ENCODE measurements around the gene NEK1. TPM values are rescaled to one million over a fixed set of nuclear protein-coding genes. Genes with fewer than 3 reads are reported as not detected.
A peak's percentile ranks its signal among the peaks of the same experiment; 100 is the strongest.

The NEK1 gene
- total and polyA plus RNA-seq, 2 of the 13 experiments (the other 11 are each of a cell fraction or from before 2014, with no cell fraction given): 2.9 to 5.4 TPM

DNA sequence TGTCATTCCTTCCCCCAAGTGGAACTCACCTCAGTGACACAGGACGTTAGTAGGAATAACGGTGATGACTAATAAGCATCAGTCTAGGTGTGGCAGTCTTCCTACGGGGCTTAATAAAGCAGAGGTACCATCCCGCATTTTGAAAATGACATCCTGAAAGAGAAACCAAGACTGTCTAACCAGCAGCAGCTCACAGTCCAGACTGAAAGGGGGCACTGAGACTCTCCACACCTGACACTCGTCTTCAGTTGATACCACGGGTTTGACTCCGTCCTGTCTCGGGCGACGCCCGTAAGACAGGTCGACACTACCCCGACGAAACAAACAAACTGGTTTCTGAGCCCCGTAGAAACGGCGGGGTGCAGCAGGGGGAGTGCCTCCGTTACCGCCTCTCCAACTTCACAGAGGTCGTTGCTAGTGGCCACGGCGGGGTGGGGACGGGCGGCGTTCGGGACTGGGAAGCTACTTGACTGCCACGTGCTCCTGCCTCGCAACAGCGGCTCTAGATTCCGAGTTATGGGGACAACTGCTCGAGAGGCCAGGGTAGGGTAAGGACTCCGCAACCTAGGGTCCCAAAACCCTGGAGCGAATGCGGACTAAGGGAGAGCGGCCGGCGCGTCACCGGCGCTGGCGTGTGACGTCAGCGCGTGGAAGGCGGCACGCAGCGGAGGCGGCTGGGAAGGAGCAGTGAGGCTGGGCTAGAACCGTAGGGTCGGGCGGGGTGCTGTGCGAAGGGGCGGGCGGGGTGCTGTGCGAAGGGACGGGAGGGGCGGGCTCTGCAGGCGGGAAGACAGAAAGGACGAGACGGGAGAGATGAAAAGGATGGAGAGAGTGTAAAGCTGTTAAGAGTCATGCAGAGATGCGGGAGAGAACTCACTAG lies at the start of gene NEK1 (continued):
- TF ChIP-seq SAP130 (CRISPR knock-in tag; IDR thresholded peaks at IDR 0.05; ENCODE audit: low read depth): peak; percentile 89
- 0 out of 2 replicates have a peak, but pooled peaks have one; percentile 28 for TF ChIP-seq ZKSCAN5 (CRISPR knock-in tag; IDR thresholded peaks at IDR 0.05)
- TF ChIP-seq KLF15 (CRISPR knock-in tag; IDR thresholded peaks at IDR 0.05; ENCODE audit: borderline replicate concordance): 0 out of 2 replicates have a peak, but pooled peaks have one; percentile 46
- TF ChIP-seq ZNF777 (CRISPR knock-in tag; IDR thresholded peaks at IDR 0.05): peak; percentile 88
- TF ChIP-seq NR2F1 (CRISPR knock-in tag; IDR thresholded peaks at IDR 0.05): no peak
- TF ChIP-seq, protein P1, sequence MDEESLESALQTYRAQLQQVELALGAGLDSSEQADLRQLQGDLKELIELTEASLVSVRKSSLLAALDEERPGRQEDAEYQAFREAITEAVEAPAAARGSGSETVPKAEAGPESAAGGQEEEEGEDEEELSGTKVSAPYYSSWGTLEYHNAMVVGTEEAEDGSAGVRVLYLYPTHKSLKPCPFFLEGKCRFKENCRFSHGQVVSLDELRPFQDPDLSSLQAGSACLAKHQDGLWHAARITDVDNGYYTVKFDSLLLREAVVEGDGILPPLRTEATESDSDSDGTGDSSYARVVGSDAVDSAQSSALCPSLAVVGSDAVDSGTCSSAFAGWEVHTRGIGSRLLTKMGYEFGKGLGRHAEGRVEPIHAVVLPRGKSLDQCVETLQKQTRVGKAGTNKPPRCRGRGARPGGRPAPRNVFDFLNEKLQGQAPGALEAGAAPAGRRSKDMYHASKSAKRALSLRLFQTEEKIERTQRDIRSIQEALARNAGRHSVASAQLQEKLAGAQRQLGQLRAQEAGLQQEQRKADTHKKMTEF (CRISPR knock-in tag; IDR thresholded peaks at IDR 0.05): peak; percentile 38; the same call in 1 of the 2 replicates
- TF ChIP-seq, protein P2, sequence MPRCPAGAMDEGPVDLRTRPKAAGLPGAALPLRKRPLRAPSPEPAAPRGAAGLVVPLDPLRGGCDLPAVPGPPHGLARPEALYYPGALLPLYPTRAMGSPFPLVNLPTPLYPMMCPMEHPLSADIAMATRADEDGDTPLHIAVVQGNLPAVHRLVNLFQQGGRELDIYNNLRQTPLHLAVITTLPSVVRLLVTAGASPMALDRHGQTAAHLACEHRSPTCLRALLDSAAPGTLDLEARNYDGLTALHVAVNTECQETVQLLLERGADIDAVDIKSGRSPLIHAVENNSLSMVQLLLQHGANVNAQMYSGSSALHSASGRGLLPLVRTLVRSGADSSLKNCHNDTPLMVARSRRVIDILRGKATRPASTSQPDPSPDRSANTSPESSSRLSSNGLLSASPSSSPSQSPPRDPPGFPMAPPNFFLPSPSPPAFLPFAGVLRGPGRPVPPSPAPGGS (CRISPR knock-in tag; IDR thresholded peaks at IDR 0.05): no peak
- peak; percentile 34; the same call in 1 of the 2 replicates for TF ChIP-seq ZNF784 (CRISPR knock-in tag; IDR thresholded peaks at IDR 0.05; ENCODE audit: borderline replicate concordance)
- TF ChIP-seq ZNF333 (CRISPR knock-in tag; IDR thresholded peaks at IDR 0.05; ENCODE audit: borderline replicate concordance): no peak
- no peak; the same call in 1 of the 2 replicates for TF ChIP-seq ZNF619 (CRISPR knock-in tag; IDR thresholded peaks at IDR 0.05)
- no peak for TF ChIP-seq TFAP4 (IDR thresholded peaks at IDR 0.05; ENCODE audit: borderline replicate concordance, low read depth)
- TF ChIP-seq TRIM22 (IDR thresholded peaks at IDR 0.05): no peak
- no peak for TF ChIP-seq ZNF773 (CRISPR knock-in tag; IDR thresholded peaks at IDR 0.05; ENCODE audit: borderline replicate concordance)
- no peak for TF ChIP-seq ZNF75D (CRISPR knock-in tag; IDR thresholded peaks at IDR 0.05; ENCODE audit: borderline replicate concordance)
- 0 out of 2 replicates have a peak, but pooled peaks have one; percentile 25 for TF ChIP-seq THAP7 (CRISPR knock-in tag; IDR thresholded peaks at IDR 0.05)
- no peak for TF ChIP-seq KLF11 (CRISPR knock-in tag; IDR thresholded peaks at IDR 0.05)
- TF ChIP-seq ZFYVE20 (CRISPR knock-in tag; IDR thresholded peaks at IDR 0.05; ENCODE audit: borderline replicate concordance, low read depth): no peak
- no peak for TF ChIP-seq ZNF850 (CRISPR knock-in tag; conservative IDR thresholded peaks at IDR 0.05)
- no peak for TF ChIP-seq ZNF589 (CRISPR knock-in tag; conservative IDR thresholded peaks at IDR 0.05)
- TF ChIP-seq NAIF1 (CRISPR knock-in tag; IDR thresholded peaks at IDR 0.05; ENCODE audit: borderline replicate concordance): peak; percentile 76
- no peak for TF ChIP-seq SIX1 (CRISPR knock-in tag; IDR thresholded peaks at IDR 0.05; ENCODE audit: borderline replicate concordance)
- peak; percentile 76 for TF ChIP-seq POGZ (CRISPR knock-in tag; IDR thresholded peaks at IDR 0.05)

Data from HepG2 (cell line).